GM21737 (cell line): ENCODE data around the gene WDR1.
A peak's percentile ranks its signal among the peaks of the same experiment; 100 is the strongest.
"Not testable (repeated sequence)": the region's sequence is repeated elsewhere in the genome, so short reads cannot be mapped to it uniquely, and the experiment has no call there.

Experiments used
- ATAC-seq: cut with Tn5 transposase; IDR thresholded peaks from one replicate; pipeline ENCODE4 v1.9.1; 2021; ENCODE audit warnings: mild to moderate bottlenecking, moderate library complexity; ENCODE audit not compliant: unreplicated experiment

Gene WDR1

DNA sequence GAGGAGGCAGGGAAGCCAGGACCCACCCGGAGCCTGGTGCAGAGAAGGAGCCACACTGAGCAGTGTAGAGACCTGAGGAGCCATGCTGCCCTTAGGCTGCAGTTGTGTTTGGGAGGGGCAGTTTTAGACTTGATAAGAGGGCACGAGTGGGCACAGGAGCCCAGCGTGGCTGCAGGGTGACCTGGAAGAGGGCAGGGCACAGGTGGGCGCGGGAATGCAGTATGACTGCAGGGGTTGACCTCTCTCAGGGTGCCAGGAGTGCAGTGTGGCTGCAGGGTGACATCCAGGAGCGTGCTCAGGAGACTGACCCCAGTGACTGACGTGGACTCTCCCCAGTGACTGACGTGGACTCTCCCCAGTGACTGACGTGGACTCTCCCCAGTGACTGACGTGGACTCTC lies 14.6 kb upstream of the WDR1 start:
- no peak for ATAC-seq

DNA sequence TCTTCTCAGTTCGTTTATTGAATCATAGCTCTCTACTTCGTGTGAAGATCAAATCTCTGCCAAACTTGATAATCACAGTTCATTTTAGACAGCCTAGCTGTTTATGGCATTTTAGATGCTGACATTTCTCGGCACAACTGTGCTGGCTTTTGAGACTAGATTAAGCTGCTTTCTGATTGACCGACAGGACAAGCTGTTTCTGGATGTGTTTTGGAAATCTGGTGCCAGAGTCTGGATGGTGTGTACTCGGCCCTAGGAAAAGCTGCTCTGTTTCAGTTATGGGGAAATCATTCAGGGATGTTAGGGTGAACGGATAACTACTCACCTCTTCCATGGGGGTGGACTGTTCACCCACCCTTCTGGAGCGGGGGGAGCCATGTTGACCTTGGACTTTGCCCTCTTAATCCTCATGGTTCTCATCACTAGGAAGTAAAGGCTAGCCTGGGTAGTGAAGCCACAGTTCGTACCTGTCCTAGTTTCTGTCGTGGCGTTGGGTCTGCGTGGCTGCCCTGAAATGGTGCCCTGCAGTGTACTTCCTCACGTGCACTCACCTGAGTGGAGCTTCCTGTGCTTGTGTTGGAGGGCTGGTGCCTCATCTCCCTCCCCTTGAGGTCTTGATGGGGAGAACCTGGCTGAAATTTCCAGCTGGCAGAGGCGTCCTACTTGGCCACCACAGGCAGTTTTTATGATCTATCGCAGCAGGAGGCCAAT lies 13.7 kb upstream of the WDR1 start:
- no peak for ATAC-seq

DNA sequence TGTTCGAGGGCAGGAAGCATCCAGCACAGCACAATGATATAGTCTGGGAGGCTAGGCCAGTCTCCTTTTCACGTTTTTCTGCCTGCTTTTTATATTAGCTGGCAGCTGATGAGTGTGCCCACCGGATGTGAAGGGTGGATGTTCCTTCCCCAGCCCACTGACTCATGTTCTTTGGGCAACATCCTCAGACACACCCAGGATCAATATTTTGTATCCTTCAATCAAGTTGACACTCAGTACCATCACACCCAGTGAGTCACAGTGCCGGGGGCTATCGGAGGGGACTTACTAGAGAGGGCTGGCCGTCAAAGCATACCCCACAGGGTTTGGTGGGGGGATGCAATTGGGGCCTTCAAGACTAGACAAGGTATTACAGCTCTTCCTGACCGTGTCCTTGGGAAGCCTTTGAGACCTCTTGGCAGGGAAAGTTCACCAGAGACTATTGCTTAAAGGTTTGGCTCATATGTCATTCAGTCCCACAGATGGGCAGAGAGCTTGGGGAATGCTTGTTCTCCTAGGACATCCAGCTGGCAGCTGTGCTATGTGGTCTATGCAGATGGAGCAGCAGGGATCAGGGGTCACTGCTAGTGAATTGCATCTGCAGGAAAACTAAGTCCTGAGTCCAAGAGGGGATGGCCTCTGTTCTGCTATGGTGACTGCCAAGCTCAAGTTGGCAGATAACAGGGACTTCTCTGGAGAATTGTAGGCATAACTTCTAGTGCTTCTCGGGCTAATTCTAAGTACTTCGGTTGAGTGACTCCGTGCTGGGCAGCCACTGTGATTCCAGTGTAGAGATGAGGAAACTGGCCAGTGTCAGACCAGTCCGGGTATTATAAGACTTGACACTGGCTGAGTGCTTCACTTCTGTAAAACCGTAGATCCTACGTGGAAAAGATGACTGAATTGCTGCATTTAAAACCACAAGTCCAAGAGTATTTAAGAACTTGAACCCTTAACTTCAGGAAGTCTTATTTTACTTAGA lies 12.9 kb upstream of the WDR1 start:
- no peak for ATAC-seq

DNA sequence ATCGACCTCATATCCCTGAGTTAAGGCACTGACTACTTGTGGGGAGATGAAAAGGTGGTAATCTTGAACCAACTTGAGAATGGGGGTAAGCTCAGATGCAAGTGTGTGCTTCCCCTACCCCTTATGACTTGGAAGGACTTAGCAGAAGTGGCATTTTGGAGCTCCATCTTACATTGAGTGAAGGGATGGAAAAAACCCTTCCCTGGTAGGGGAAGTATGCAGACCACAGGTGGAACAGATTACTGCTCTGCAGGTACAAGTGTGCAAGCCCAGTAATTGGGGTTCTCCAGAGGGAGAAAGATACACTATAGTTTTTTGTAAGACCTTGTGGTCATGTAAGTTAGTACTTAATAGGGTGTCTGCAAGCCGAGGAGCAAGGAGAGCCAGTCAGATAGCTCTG lies 12.2 kb upstream of the WDR1 start:
- no peak for ATAC-seq

DNA sequence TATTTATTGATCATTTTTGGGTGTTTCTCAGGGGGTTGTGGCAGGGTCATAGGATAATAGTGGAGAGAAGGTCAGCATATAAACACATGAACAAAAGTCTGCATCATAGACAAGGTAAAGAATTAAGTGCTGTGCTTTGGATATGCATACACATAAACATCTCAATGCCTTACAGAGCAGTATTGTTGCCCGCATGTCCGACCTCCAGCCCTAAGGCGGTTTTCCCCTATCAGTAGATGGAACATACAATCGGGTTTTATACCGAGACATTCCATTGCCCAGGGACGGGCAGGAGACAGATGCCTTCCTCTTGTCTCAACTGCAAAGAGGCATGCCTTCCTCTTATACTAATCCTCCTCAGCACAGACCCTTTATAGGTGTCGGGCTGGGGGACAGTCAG lies 10.9 kb upstream of the WDR1 start:
- ATAC-seq: not testable (repeated sequence)

DNA sequence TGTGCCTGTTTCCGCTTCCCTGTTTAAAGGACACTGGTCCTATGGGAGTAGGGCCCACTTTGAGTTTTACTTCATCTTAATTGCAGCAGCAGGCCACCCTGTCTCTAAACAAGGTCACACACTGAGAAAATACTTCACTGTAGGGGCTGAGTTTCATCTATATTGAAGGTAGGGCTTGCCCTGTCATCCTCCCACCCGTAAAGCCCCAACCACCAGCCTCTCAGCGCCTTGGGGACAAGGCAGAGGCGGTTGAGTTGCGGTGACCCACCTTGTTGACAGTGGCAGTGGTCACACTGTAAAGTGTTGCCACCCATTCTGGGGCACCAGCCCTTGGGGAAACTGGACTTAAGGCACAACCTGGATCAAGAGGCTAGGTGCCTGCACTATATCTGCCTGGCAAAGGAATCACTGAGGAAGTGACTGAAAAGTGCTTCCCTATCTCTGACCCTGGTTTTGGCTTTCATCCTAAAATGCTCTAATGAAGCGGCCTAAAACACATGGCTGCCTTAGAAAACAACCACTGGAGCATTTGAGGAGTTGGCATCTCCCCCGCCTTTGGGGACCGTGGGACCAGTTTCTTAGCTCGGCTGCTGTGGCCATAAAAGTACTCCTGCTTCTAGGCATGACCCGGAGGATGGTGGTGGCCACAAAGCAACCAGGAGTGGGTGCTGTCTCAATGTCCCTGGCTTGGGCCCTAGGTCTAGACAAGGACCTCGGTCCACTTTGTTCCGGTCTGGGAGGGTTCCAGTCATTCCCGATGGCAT lies 7.8 kb upstream of the WDR1 start:
- ATAC-seq: no peak

DNA sequence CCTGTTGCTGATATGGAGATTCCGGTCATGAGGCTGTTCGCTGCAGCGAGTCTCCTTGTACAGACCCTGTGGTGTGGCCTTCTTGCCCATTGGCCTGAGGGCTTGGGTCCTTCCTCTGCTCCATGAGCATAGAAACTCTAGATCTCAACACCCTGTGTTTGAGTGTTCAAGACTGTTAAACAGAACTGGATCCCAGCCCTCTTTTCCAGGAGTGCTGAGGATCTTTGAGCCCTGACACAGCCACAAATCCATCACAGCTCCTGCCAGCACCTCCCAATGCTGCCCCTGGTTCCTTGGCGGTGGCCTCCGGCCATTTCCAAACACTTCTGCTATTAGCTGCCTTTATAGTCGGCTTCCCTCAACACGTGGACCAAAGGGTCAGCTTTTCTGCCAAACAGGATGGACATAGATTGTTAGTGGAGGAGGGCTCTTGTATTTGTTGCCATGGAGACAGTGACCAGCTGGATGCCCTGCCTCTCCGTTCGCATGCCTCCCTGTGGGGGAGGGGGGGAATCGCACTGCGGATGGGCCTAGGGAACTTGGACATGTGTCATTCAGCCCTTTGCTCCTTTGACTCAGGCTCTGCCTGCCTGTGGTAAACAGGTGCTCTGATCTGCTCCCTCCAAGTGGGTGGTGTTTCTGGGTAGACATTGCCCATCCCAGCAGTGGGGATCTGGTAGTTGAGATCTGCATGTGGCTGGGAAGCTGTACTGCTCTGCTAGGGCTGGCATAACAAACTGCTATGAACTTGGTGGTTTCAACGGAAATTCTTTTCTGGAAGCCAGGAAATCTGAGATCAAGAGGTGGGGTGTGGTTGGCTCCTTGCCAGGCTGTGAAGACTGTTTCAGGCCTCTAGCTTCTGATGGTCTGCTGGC lies 6.9 kb upstream of the WDR1 start:
- no peak for ATAC-seq

DNA sequence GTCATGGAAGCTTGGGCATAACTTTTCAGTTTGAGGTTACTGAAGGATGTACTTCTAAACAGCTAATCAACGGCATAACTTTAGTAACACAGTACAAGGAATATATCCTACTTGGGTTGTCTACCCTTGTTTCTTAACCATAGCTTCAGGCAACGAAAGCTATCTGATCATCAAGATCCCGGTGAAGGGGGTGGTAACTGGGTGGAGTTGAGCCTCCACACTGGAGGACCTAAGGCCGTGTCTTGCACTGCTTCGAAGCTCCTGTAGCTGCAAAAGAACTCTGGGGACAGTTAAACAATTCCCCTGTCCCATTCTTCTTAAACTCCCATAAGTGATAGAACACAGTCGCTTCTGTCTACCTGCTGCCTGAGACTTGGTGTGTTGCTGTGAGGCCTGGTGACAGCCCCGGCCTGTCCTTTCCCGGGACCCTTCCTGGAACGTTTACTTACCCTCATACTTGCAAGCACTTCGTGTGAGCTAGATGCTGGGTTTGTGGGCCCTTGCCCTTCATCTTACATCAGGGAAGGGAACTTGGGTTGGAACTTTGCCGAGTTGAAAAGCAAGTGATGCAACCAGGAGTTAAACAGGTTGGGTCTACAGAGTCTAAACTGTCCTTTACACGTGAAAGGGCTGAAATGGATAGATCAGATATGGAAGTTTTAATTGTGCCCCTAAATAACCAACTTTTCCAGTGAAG lies 5.8 kb upstream of the WDR1 start:
- ATAC-seq: no peak

DNA sequence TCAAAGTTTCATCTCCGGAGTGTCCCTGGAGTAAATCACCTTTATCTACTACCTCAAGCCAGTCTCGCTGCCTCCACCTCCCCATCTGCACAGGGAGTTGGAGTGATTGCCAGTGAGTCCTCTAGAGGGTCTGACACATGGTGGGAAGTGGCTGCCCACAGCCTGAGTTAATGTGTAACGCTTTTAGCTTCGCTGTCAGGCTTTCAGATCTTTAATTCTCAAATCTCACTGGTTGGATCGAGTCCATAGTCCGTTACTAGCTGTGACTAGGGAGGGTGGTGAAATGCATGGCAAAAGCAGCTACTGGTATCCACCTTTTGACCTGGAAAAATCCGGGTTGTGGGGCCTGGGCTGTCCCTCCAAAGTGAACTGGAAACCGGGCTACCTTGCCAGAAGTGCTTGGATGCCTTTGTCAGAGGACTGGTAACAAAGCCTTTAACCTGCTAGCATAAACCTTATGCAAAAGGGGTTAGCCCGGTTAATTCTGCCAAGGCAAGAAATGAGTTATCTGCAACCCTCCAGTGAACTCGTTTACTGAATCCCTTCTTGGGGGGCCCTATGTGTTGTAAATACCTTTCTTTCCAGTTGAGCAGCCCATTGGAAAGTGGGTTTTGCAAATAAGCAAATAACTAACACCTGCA lies 5.1 kb upstream of the WDR1 start:
- ATAC-seq: no peak

DNA sequence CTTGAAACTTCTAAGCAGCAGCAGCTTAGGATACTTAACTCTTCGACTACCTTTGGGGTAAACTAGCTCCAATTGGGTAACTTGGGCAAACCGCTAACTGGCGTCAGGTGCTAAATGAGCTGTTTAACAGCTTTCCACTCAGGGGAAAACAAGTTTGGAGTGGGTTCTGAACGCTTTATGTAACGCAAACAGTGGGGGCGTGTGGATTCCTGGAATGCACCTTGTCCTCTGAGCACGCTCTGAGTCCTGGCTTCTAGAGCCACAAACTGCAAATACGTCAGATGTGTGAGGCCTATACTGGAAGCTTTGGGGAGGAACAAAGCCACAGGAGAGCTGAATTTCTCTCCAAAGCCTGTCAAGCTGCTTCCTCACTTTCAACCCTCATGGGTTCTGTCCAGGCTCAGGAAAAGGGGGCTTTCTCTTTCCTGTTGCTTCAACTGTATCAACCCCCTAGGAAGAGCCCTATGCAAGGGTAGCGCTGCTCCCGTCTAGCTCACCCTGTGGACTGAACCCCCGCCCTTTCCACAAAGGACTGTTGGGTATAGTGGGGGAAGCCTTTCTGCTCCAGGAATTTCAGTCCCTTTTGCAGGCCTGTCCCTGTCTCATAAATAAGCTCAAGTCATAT lies 4.5 kb upstream of the WDR1 start:
- ATAC-seq: no peak

DNA sequence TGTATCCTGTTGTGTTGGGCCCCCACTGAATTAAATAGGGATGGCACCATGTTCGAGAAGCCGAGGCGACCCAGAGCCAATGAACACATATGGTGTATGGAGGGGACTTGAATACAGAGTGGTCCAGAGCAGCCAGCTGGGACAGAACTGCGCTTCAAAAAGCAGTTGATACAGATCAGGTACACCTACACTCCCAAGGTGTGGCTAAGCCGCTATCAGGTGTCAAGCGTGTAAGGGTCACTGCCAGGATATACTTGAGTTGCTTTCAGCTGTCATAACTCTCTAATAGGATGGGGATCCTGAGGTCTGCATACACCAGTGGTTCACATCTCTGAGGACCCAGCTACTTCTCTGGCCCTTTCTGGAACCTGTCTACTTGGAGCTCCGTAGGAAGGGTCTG lies 3.2 kb upstream of the WDR1 start:
- no peak for ATAC-seq

DNA sequence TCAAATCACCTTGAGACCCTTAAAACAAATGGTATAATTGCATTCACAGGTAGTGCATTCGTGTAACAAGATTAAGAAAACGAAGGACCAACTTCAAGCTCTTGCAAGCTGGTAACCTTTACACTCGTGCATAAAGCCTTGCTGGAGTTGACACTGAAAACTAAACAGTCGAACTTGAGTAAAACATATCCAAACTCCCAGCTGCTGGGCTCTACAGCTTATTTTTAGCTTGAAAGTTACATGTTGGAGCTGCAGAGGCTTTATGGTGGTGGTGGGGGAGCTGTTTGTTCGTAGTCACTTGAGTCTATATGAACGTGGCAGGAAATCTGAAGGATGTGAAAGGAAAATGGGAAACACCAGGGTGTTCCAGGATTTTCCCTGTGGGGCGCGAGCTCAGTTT lies 2.7 kb upstream of the WDR1 start:
- no peak for ATAC-seq

DNA sequence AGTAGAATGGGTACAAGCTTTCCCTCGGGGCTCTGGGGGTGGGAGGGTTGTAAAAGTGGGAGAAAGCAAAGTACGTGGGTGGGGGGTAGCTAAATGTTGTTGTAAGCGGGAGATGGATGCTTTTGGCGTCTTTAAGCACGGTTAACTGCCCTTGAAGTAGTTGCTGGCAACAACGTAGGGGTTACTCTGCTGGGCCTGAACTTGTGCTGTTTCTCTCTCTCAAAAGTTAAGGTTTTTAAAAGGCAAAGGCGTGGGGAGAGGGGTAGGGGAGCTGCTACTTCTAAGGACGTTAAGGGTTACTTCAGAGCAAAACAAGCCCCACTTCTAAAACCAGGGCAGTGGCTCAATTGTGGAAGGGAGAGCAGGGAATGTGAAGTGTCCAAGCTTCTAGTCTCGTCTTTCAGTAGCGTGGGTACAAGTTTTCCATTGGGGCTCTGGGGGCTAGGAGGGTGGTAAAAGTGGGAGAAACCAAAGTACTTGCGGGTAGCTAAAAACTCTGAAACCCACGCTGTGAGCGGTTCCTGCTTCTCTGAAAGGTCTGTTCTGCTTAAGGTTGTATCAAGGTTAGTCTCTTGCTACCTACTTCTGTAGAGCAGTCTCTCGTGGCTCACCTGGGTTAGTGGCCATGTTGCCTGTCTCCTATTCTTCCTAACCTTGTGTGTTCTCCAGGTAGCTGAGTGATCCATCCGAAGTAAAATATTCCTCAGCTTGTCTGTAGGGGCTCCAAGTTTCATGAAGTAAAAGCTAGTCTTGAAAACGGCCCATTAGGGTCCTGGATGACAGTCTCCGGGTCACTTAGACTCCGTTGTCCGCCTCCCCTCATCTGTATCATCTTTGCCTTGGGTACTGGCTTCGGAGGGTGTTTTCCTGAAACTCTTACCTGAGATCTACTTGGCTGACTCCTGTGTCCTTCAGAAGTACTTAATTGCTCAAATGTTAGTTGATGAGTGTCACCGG lies 1.7 kb upstream of the WDR1 start:
- no peak for ATAC-seq

DNA sequence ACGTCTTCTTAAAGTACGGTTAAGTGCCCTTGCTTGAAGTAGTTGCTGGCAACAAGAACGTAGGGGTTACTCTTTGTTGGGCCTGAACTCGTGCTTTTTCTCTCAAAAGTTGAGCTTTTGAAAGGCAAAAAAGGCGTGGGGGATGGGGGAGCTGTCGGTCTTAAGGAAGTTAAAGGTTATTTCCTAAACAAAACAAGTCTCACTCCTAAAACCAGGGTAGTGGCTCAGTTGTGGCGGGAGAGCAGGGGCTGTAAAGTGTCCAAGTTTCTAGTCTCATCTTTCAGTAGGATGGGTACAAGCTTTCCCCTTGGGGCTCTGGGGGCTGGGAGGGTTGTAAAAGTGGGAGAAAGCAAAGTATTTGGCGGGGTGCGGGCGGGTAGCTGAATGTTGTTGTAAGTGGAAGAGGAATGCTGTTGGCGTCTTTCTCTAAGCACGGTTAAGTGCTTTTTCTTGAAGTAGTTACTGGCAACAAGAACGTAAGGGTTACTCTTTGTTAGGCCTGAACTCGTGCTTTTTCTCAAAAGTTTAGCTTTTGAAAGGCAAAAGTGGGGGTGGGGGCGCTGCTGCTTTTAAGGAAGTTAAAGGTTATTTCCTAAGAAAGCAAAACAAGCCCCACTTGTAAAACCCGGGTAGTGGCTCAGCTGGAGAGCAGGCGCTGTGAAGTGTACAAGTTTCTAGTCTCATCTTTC lies 904 bp upstream of the WDR1 start:
- ATAC-seq: peak; percentile 0

DNA sequence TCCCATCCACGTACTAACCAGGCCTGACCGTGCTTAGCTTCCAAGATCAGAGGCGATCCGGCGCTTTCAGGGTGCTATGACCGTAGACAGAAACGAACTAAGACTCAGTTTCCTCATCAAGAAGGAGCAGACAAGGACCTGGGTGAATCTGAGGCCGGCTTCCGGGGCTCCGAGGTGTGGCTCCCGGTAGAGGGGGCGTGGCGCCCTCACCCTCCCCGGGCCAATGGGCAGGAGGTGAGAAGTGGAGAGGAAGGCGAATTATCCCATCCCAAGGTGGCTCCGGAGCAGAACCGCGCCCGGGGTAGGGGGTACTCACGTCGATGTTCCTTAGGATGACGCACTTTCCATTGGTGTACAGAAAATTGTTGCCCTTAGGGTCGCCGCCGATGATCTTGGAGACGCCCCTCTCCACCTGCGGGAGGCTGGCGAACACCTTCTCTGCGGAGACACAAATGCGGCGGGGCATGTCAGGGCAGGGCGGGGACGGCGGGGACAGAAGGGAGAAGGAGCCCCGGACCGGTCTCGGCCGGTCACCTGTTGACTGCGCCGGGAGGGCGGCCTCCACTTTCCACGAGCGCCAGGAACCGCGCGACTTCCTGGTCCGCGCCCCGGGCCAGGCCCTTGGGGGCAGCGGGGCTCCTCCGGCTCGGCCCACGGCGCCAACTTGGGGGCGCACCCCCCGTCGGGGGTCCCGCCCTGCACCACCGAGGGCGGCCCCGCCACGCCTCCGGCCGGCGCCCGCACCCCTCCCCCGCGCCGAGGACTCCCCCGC lies 616 bp downstream of the WDR1 start:
- peak; percentile 29 for ATAC-seq

DNA sequence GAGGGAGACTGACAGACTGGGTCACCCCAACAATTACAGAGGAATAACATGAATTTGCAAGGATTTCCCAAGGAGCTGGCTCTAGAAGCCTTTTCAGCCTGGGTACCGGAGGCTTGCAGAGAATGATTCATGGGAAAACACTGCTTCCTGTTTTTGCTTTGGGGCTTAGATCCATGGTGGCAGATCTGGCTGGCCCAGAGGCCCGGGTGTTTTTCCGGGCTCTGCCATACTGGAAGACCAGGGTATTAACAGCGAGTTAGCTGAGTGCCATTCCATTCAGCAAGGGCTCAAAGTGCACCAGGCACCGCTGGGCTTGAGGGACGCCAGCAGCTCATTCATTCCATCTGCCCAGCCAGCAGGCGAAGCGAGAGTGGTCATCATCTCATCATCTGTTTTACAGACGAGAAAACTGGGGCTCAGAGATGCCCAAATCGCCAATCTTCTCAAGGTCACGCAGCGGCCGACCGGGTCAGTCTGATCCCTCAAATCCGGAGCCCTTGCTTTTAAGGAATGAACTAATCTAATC lies 1.3 kb downstream of the WDR1 start:
- ATAC-seq: no peak
